SJSA1 (cell line): Measurements from ENCODE around the gene RBM42. TPM values are rescaled to one million over a fixed set of nuclear protein-coding genes. Genes with fewer than 3 reads are reported as not detected.
A peak's percentile ranks its signal among the peaks of the same experiment; 100 is the strongest.
"Not testable (repeated sequence)": the region's sequence is repeated elsewhere in the genome, so short reads cannot be mapped to it uniquely, and the experiment has no call there.

Source experiments
- DNase-seq, 2 experiments: peaks; one replicate each; pipeline ENCODE4 v3.0.0-alpha.2; 2015 to 2020; ENCODE audit warnings: low spot score in 2 of 2, low read depth in 1 of 2
- H3K27ac ChIP-seq: fragments of 250-450 bp; sonication (Bioruptor Pico); 2 replicates; pipeline ENCODE4 v1.5.1; 2020; ENCODE audit warnings: mild to moderate bottlenecking, moderate library complexity
- H3K27me3 ChIP-seq: fragments of 250-450 bp; sonication (Bioruptor Pico); replicated peaks from 2 replicates; pipeline ENCODE4 v1.5.1; 2020; ENCODE audit warnings: mild to moderate bottlenecking, moderate library complexity
- H3K36me3 ChIP-seq: fragments of 250-450 bp; sonication (Bioruptor Pico); 2 replicates; pipeline ENCODE4 v1.5.1; 2020; ENCODE audit warnings: mild to moderate bottlenecking
- H3K4me1 ChIP-seq: fragments of 250-450 bp; sonication (Bioruptor Pico); replicated peaks from 2 replicates; pipeline ENCODE4 v1.6.1; 2021; ENCODE audit warnings: mild to moderate bottlenecking
- H3K4me3 ChIP-seq: fragments of 250-450 bp; sonication (Bioruptor Pico); 2 replicates; pipeline ENCODE4 v1.5.1; 2020; ENCODE audit warnings: mild to moderate bottlenecking
- H3K9me3 ChIP-seq: fragments of 250-450 bp; sonication (Bioruptor Pico); replicated peaks from 2 replicates; pipeline ENCODE4 v1.5.1; 2020; ENCODE audit warnings: mild to moderate bottlenecking
- total RNA-seq: library from RNA; depleted of rRNA; stranded (reverse); fragments of >200 nt; shearing (Covaris generic); gene quantifications from 2 replicates; pipeline ENCODE4 v1.2.3, GENCODE V29; 2014; rRNA removed

RBM42 gene
- 106 and 151 TPM in 2 replicates for total RNA-seq

GRCh38 chr19:35628565-35629331, at the start of gene RBM42:
RBM42 (plus strand) TSS chr19:35629036; CDS start chr19:35629154, 118 bp downstream.
- H3K27ac ChIP-seq, result peak within 1 kb of the TSS; percentile 79
- H3K36me3 ChIP-seq, result peaks cover 47% of the 10 kb centered on the region
- peak within 1 kb of the TSS; percentile 75 for H3K4me3 ChIP-seq
- peaks cover 6% of the 10 kb centered on the region for H3K4me1 ChIP-seq
- no peaks in the 10 kb centered on the region for H3K27me3 ChIP-seq
- H3K9me3 ChIP-seq, result no peaks in the 10 kb centered on the region
- peak; percentile 98 to 99 for DNase-seq

GRCh38 chr19:35582760-35583159, 46.1 kb upstream of the RBM42 start:
- Histone ChIP-seq H3K9me3 (peaks cover 5% of the 10 kb centered on the region), H3K4me1 (no peaks in the 10 kb centered on the region), H3K27ac (no peak overlapping the region), H3K36me3 (no peaks in the 10 kb centered on the region), H3K4me3 (no peak overlapping the region), H3K27me3 (no peaks in the 10 kb centered on the region)
- DNase-seq, result no peak

DNA sequence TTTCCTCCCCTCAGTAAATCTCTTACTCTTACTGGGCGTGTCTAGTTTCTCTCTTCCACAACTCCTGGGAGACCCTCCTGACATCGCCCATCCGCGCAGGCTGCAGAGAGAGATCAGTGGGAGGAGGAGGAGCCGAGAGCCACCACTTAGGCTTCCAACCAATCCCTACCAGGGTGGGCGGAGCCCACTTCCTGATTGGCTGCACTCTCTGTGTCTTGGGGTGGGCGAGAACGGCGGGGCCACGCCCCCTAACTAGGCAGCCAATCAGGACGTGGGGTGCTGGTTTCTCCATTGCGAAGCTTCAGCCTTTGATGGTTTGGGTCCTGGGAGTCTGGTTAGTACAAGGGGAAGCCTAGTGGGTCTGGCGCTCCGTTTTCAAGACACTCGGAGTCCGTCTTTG, 43.0 kb upstream of the RBM42 start, which contains the start of gene PMIS2:
Gene PMIS2, plus strand, starts transcription at position 326 of the 400 bp plus-strand sequence. CDS start 87 bp downstream, outside the sequence.
- H3K4me1 ChIP-seq, result no peaks in the 10 kb centered on the region
- no peaks in the 10 kb centered on the region for H3K27me3 ChIP-seq
- H3K4me3 ChIP-seq, result no peak within 1 kb of the TSS
- H3K36me3 ChIP-seq, result no peaks in the 10 kb centered on the region
- H3K27ac ChIP-seq, result no peak within 1 kb of the TSS
- H3K9me3 ChIP-seq, result no peaks in the 10 kb centered on the region
- DNase-seq, result no peak

DNA sequence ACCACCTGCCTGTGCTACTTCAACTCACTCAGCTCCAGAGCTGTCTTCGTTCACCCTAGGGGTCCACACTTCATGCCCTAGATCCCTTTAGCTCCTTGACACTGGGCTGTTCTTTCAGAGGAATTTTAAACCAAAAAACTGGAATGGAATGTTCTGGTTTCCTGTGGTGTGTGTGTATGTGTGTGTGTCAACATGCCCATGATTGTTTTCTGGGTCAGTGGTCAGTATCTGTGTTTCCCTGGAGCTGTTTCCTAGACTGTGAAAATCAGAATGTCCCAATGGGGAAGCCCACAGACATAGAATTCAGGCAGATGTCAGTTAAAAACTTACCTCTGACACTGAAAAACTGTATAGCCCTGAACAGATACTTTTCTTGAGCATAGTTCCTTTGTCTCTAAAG, 41.5 kb upstream of the RBM42 start:
- Histone ChIP-seq H3K27me3 (no peaks in the 10 kb centered on the region), H3K4me3 (no peak overlapping the region), H3K27ac (no peak overlapping the region), H3K4me1 (no peaks in the 10 kb centered on the region), H3K36me3 (no peaks in the 10 kb centered on the region), H3K9me3 (no peaks in the 10 kb centered on the region)
- no peak for DNase-seq

GRCh38 chr19:35590875-35591274, 38.0 kb upstream of the RBM42 start:
- no peak for DNase-seq
- Histone ChIP-seq H3K4me1 (no peaks in the 10 kb centered on the region), H3K27ac (no peak overlapping the region), H3K27me3 (no peaks in the 10 kb centered on the region), H3K4me3 (no peak overlapping the region), H3K36me3 (no peaks in the 10 kb centered on the region), H3K9me3 (no peaks in the 10 kb centered on the region)

- Histone ChIP-seq H3K27ac (no peak overlapping the region), H3K36me3 (no peaks in the 10 kb centered on the region), H3K27me3 (no peaks in the 10 kb centered on the region), H3K4me3 (no peak overlapping the region), H3K9me3 (no peaks in the 10 kb centered on the region), H3K4me1 (no peaks in the 10 kb centered on the region)
- no peak for DNase-seq
Measured at GRCh38 chr19:35592226-35592625, 36.6 kb upstream of the RBM42 start.

- not testable (repeated sequence) for H3K4me3 ChIP-seq, H3K36me3 ChIP-seq, H3K4me1 ChIP-seq, H3K9me3 ChIP-seq, H3K27ac ChIP-seq, DNase-seq, H3K27me3 ChIP-seq
Measured at GRCh38 chr19:35595026-35595425, 33.8 kb upstream of the RBM42 start.

GRCh38 chr19:35595928-35596327, 32.9 kb upstream of the RBM42 start:
- H3K4me1 ChIP-seq, result no peaks in the 10 kb centered on the region
- H3K9me3 ChIP-seq, result no peaks in the 10 kb centered on the region
- no peak overlapping the region for H3K27ac ChIP-seq
- DNase-seq, result no peak
- H3K36me3 ChIP-seq, result no peaks in the 10 kb centered on the region
- no peaks in the 10 kb centered on the region; the same call in 1 of the 2 replicates for H3K27me3 ChIP-seq
- H3K4me3 ChIP-seq, result no peak overlapping the region

DNA sequence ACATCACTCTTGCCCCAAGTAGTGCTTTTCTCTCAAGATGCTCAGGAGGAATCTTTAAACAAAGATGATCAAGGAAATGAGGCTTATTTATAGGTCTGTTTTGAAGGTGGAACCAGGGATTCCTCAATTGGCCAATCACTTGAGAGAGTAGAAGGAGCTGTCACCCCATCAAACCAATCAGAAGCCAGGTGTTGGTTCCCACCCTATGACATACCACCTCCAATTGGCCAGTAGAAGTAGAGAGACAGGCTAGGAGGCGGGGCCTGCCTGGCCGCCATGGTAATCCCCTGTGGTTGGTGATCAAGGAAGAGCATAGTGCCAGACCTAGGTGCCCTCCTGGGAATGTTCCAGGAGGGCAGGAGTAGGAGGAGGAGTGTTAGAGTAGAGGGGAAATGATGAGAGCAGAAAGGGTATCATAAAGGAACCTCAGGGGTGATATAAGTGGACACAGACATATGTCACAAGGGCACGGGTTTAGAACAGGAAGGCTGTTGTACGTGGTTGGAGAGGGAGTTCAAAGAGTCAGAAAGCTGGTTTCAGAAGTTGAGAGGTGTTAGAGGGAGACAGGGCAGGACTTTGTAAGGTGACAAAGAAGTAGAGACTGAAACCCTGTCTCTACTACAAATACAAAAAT, 32.4 kb upstream of the RBM42 start:
- H3K4me1 ChIP-seq, result no peaks in the 10 kb centered on the region
- H3K27ac ChIP-seq, result no peak overlapping the region
- H3K4me3 ChIP-seq, result no peak overlapping the region
- H3K36me3 ChIP-seq, result no peaks in the 10 kb centered on the region
- no peaks in the 10 kb centered on the region; the same call in 1 of the 2 replicates for H3K27me3 ChIP-seq
- DNase-seq, result no peak
- no peaks in the 10 kb centered on the region for H3K9me3 ChIP-seq

DNA sequence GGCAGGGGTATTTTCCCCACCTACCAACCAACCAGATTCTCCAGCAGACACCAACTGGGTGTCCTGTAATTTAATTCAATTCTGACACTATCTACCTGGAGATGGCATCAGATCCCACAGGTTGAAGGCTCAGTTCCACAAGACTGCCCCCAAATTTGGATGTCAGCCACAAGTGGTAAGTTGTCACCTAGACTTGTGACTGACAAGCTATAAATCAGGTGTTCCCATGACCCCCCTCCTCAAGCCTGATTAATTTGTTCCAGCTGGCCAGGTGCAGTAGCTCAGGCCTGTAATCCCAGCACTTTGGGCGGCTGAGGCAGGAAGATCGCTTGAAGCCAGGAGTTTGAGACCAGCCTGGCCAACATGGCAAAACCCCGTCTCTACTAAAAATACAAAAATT, 26.9 kb upstream of the RBM42 start:
- no peak for DNase-seq
- no peak overlapping the region for H3K4me3 ChIP-seq
- H3K36me3 ChIP-seq, result no peaks in the 10 kb centered on the region
- no peaks in the 10 kb centered on the region; the same call in 1 of the 2 replicates for H3K27me3 ChIP-seq
- H3K27ac ChIP-seq, result no peak overlapping the region
- no peaks in the 10 kb centered on the region for H3K9me3 ChIP-seq
- no peaks in the 10 kb centered on the region for H3K4me1 ChIP-seq

DNA sequence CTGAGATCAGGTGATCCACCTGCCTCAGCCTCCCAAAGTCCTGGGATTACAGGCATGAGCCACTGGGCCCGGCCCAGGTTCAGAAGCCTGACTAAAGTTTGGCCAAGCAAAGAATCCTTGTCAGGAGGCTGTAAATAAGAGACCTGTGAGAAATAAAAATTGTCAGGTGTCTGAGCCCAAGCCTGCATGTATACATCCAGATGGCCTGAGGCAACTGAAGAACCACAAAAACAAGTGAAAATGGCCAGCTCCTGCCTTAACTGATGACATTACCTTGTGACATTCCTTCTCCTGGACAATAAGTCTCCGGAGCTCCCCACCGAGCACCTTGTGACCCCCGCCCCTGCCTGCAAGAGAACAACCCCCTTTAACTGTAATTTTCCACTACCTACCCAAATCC, 24.4 kb upstream of the RBM42 start:
- DNase-seq, H3K9me3 ChIP-seq, H3K27me3 ChIP-seq, H3K27ac ChIP-seq, H3K4me1 ChIP-seq, H3K36me3 ChIP-seq, H3K4me3 ChIP-seq: not testable (repeated sequence)

GRCh38 chr19:35607170-35607569, 21.7 kb upstream of the RBM42 start:
- H3K27ac ChIP-seq, DNase-seq, H3K4me1 ChIP-seq, H3K36me3 ChIP-seq, H3K4me3 ChIP-seq, H3K9me3 ChIP-seq, H3K27me3 ChIP-seq: not testable (repeated sequence)

GRCh38 chr19:35607661-35608060, 21.2 kb upstream of the RBM42 start:
- no peaks in the 10 kb centered on the region for H3K27me3 ChIP-seq
- no peak overlapping the region for H3K4me3 ChIP-seq
- H3K27ac ChIP-seq, result no peak overlapping the region
- H3K4me1 ChIP-seq, result peaks cover 5% of the 10 kb centered on the region; the same call in 1 of the 2 replicates
- no peak for DNase-seq
- no peaks in the 10 kb centered on the region for H3K36me3 ChIP-seq
- peaks cover 7% of the 10 kb centered on the region; the same call in 1 of the 2 replicates for H3K9me3 ChIP-seq

- Histone ChIP-seq H3K4me1 (peaks cover 10% of the 10 kb centered on the region), H3K9me3 (peaks cover 7% of the 10 kb centered on the region; the same call in 1 of the 2 replicates), H3K27ac (no peak overlapping the region), H3K36me3 (no peaks in the 10 kb centered on the region; the same call in 1 of the 2 replicates), H3K4me3 (no peak overlapping the region), H3K27me3 (no peaks in the 10 kb centered on the region)
- DNase-seq, result no peak
Measured at GRCh38 chr19:35608251-35608650, 20.6 kb upstream of the RBM42 start.
